ENCODE measurements around the gene BUD23. TPM values are rescaled to one million over a fixed set of nuclear protein-coding genes. Genes with fewer than 3 reads are reported as not detected.

Gene BUD23
- total and polyA plus RNA-seq, 9 of the 15 experiments (the other 6 are each of a cell fraction or from before 2014, with no cell fraction given): 79.5 to 270 (median 150) TPM

- TF ChIP-seq MYBL2 (IDR thresholded peaks at IDR 0.05; ENCODE audit: low read depth) (no peak), MYBL2 (CRISPR knock-in tag; IDR thresholded peaks at IDR 0.05; ENCODE audit: borderline replicate concordance) (no peak), ZNF830 (CRISPR knock-in tag; IDR thresholded peaks at IDR 0.05) (peak; percentile 25; the same call in 1 of the 2 replicates), CBFA2T3 (IDR thresholded peaks at IDR 0.05) (no peak), KAT7 (CRISPR knock-in tag; IDR thresholded peaks at IDR 0.05; ENCODE audit: borderline replicate concordance) (peak; percentile 86), TAF1 (IDR thresholded peaks at IDR 0.05; ENCODE audit: control insufficient read depth, extremely low read depth, insufficient read depth, low read length, severe bottlenecking) (peak; percentile 33), ZNF511 (CRISPR knock-in tag; IDR thresholded peaks at IDR 0.05) (0 out of 2 replicates have a peak, but pooled peaks have one; percentile 27), E2F6 (IDR thresholded peaks at IDR 0.05; ENCODE audit: borderline replicate concordance in 1 of 2, extremely low read depth in 1 of 2, insufficient read depth in 1 of 2, insufficient read length in 1 of 2, low read depth in 1 of 2, low read length in 1 of 2, poor library complexity in 1 of 2, severe bottlenecking in 1 of 2) (peak; percentile 38 to 84), L3MBTL2 (IDR thresholded peaks at IDR 0.05) (peak; percentile 78; the same call in 1 of the 2 replicates), KDM5B (IDR thresholded peaks at IDR 0.05; ENCODE audit: insufficient replicate concordance, low read depth, low read length) (peak; percentile 74), SRSF3 (IDR thresholded peaks at IDR 0.05; ENCODE audit: insufficient read depth, low read length) (no peak), WHSC1 (IDR thresholded peaks at IDR 0.05; ENCODE audit: low read length) (no peak), ERF (CRISPR knock-in tag; IDR thresholded peaks at IDR 0.05) (0 out of 2 replicates have a peak, but pooled peaks have one; percentile 34), TRIM25 (IDR thresholded peaks at IDR 0.05; ENCODE audit: borderline replicate concordance) (no peak), JUND (IDR thresholded peaks at IDR 0.05; ENCODE audit: borderline replicate concordance, low read depth, low read length) (no peak), JUND (tag; IDR thresholded peaks at IDR 0.05; ENCODE audit: borderline replicate concordance, low read depth, low read length) (no peak), HIVEP1 (CRISPR knock-in tag; IDR thresholded peaks at IDR 0.05) (no peak)
- TF ChIP-seq, protein P1, sequence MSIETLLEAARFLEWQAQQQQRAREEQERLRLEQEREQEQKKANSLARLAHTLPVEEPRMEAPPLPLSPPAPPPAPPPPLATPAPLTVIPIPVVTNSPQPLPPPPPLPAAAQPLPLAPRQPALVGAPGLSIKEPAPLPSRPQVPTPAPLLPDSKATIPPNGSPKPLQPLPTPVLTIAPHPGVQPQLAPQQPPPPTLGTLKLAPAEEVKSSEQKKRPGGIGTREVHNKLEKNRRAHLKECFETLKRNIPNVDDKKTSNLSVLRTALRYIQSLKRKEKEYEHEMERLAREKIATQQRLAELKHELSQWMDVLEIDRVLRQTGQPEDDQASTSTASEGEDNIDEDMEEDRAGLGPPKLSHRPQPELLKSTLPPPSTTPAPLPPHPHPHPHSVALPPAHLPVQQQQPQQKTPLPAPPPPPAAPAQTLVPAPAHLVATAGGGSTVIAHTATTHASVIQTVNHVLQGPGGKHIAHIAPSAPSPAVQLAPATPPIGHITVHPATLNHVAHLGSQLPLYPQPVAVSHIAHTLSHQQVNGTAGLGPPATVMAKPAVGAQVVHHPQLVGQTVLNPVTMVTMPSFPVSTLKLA (conservative IDR thresholded peaks at IDR 0.05): peak in 1 of 2 experiments; percentile 37; a peak in 2 of 4 replicates
- TF ChIP-seq, protein P2, sequence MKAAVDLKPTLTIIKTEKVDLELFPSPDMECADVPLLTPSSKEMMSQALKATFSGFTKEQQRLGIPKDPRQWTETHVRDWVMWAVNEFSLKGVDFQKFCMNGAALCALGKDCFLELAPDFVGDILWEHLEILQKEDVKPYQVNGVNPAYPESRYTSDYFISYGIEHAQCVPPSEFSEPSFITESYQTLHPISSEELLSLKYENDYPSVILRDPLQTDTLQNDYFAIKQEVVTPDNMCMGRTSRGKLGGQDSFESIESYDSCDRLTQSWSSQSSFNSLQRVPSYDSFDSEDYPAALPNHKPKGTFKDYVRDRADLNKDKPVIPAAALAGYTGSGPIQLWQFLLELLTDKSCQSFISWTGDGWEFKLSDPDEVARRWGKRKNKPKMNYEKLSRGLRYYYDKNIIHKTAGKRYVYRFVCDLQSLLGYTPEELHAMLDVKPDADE (conservative IDR thresholded peaks at IDR 0.05; ENCODE audit: control insufficient read depth, low read depth, low read length): peak; percentile 22; the same call in 1 of the 2 replicates
Observed at GRCh38 chr7:73718905-73719805, 35.8 kb downstream of the BUD23 start, which contains the start of gene STX1A (continued).
